ENCODE results near the gene RUVBL2. TPM values are rescaled to one million over a fixed set of nuclear protein-coding genes. Genes with fewer than 3 reads are reported as not detected.
A peak's percentile ranks its signal among the peaks of the same experiment; 100 is the strongest.

RUVBL2 gene
- total RNA-seq (2014; rRNA removed; shearing (Covaris generic)) = 238 and 322 TPM in 2 replicates

GRCh38 chr19:48993175-48994034 is at the start of gene RUVBL2, which contains the start of gene GYS1:
RUVBL2 (plus strand) TSS chr19:48993887; CDS start chr19:48993912, 25 bp downstream.
GYS1 (minus strand) TSS chr19:48993309; CDS start chr19:48993112, 197 bp downstream.
- Histone ChIP-seq H3K4me1 (replicated peaks) (peaks cover 15% of the 10 kb centered on the region), H3K36me3 (peaks cover 32% of the 10 kb centered on the region), H3K9me3 (replicated peaks) (no peaks in the 10 kb centered on the region), H3K27ac (peak within 1 kb of the TSS; percentile 80), H3K27me3 (replicated peaks) (no peaks in the 10 kb centered on the region), H3K4me3 (peak within 1 kb of the TSS; percentile 51)
- peak; percentile 100 for DNase-seq (ENCODE audit: low read depth in 1 of 2, low spot score in 2 of 2)

GRCh38 chr19:48945415-48945814 is 48.3 kb upstream of the RUVBL2 start:
- no peak for DNase-seq (ENCODE audit: low read depth in 1 of 2, low spot score in 2 of 2)

GRCh38 chr19:48945817-48946216 is 47.9 kb upstream of the RUVBL2 start:
- no peak overlapping the region for H3K4me3 ChIP-seq
- no peak overlapping the region for H3K27ac ChIP-seq
- H3K36me3 ChIP-seq = no peaks in the 10 kb centered on the region
- DNase-seq (ENCODE audit: low read depth in 1 of 2, low spot score in 2 of 2) = no peak
- H3K4me1 ChIP-seq (replicated peaks) = peaks cover 4% of the 10 kb centered on the region
- H3K27me3 ChIP-seq (replicated peaks) = no peaks in the 10 kb centered on the region
- H3K9me3 ChIP-seq (replicated peaks) = no peaks in the 10 kb centered on the region

More at GRCh38 chr19:48945415-48945814, 48.3 kb upstream of the RUVBL2 start:
- H3K27ac ChIP-seq = no peak overlapping the region
- no peaks in the 10 kb centered on the region for H3K9me3 ChIP-seq (replicated peaks)
- no peaks in the 10 kb centered on the region; the same call in 1 of the 2 replicates for H3K4me1 ChIP-seq (replicated peaks)
- H3K4me3 ChIP-seq = no peak overlapping the region
- H3K27me3 ChIP-seq (replicated peaks) = no peaks in the 10 kb centered on the region
- H3K36me3 ChIP-seq = no peaks in the 10 kb centered on the region

GRCh38 chr19:48946463-48947257 is 47.0 kb upstream of the RUVBL2 start:
- Histone ChIP-seq H3K4me3 (no peak overlapping the region), H3K4me1 (replicated peaks) (peaks cover 12% of the 10 kb centered on the region), H3K36me3 (no peaks in the 10 kb centered on the region), H3K9me3 (replicated peaks) (no peaks in the 10 kb centered on the region), H3K27me3 (replicated peaks) (no peaks in the 10 kb centered on the region), H3K27ac (no peak overlapping the region)
- no peak for DNase-seq (ENCODE audit: low read depth in 1 of 2, low spot score in 2 of 2)

GRCh38 chr19:48947258-48947542 is 46.5 kb upstream of the RUVBL2 start:
- Histone ChIP-seq H3K27ac (no peak overlapping the region), H3K27me3 (replicated peaks) (no peaks in the 10 kb centered on the region), H3K36me3 (no peaks in the 10 kb centered on the region), H3K4me3 (no peak overlapping the region), H3K4me1 (replicated peaks) (peaks cover 13% of the 10 kb centered on the region), H3K9me3 (replicated peaks) (no peaks in the 10 kb centered on the region)
- no peak for DNase-seq (ENCODE audit: low read depth in 1 of 2, low spot score in 2 of 2)

- no peak overlapping the region for H3K27ac ChIP-seq
- no peaks in the 10 kb centered on the region for H3K9me3 ChIP-seq (replicated peaks)
- H3K36me3 ChIP-seq = peaks cover 5% of the 10 kb centered on the region; the same call in 1 of the 2 replicates
- H3K4me3 ChIP-seq = no peak overlapping the region
- H3K4me1 ChIP-seq (replicated peaks) = peaks cover 15% of the 10 kb centered on the region
- no peaks in the 10 kb centered on the region for H3K27me3 ChIP-seq (replicated peaks)
- no peak for DNase-seq (ENCODE audit: low read depth in 1 of 2, low spot score in 2 of 2)
Observed at GRCh38 chr19:48950159-48950558, 43.5 kb upstream of the RUVBL2 start.

GRCh38 chr19:48950830-48951519 is 42.7 kb upstream of the RUVBL2 start:
- peak in 1 of 2 experiments; percentile 39 for DNase-seq (ENCODE audit: low read depth in 1 of 2, low spot score in 2 of 2)
- Histone ChIP-seq H3K4me3 (no peak overlapping the region), H3K36me3 (peaks cover 13% of the 10 kb centered on the region), H3K4me1 (replicated peaks) (peaks cover 24% of the 10 kb centered on the region), H3K9me3 (replicated peaks) (no peaks in the 10 kb centered on the region), H3K27ac (no peak overlapping the region), H3K27me3 (replicated peaks) (no peaks in the 10 kb centered on the region)

GRCh38 chr19:48953141-48953540 is 40.5 kb upstream of the RUVBL2 start:
- no peak for DNase-seq (ENCODE audit: low read depth in 1 of 2, low spot score in 2 of 2)

GRCh38 chr19:48953990-48954594 is 39.6 kb upstream of the RUVBL2 start:
- DNase-seq (ENCODE audit: low read depth in 1 of 2, low spot score in 2 of 2) = no peak
- H3K4me1 ChIP-seq (replicated peaks) = peaks cover 27% of the 10 kb centered on the region
- H3K27me3 ChIP-seq (replicated peaks) = no peaks in the 10 kb centered on the region
- no peak overlapping the region for H3K27ac ChIP-seq
- H3K9me3 ChIP-seq (replicated peaks) = no peaks in the 10 kb centered on the region
- peak overlapping the region; percentile 79 for H3K4me3 ChIP-seq
- H3K36me3 ChIP-seq = peaks cover 22% of the 10 kb centered on the region

More at GRCh38 chr19:48953141-48953540, 40.5 kb upstream of the RUVBL2 start:
- Histone ChIP-seq H3K4me1 (replicated peaks) (peaks cover 27% of the 10 kb centered on the region), H3K36me3 (peaks cover 22% of the 10 kb centered on the region), H3K27ac (no peak overlapping the region), H3K27me3 (replicated peaks) (no peaks in the 10 kb centered on the region), H3K9me3 (replicated peaks) (no peaks in the 10 kb centered on the region), H3K4me3 (no peak overlapping the region)

- peak within 1 kb of the TSS; percentile 80 for H3K27ac ChIP-seq
- H3K4me1 ChIP-seq (replicated peaks) = peaks cover 27% of the 10 kb centered on the region
- peak; percentile 87 to 97 for DNase-seq (ENCODE audit: low read depth in 1 of 2, low spot score in 2 of 2)
- H3K4me3 ChIP-seq = peak within 1 kb of the TSS; percentile 79
- peaks cover 22% of the 10 kb centered on the region for H3K36me3 ChIP-seq
- no peaks in the 10 kb centered on the region for H3K27me3 ChIP-seq (replicated peaks)
- no peaks in the 10 kb centered on the region for H3K9me3 ChIP-seq (replicated peaks)
Observed at GRCh38 chr19:48954595-48955307, 38.9 kb upstream of the RUVBL2 start, which contains the start of gene BAX. BAX (plus strand) TSS chr19:48954875; CDS start chr19:48954929, 54 bp downstream.

GRCh38 chr19:48955308-48955958 is 38.3 kb upstream of the RUVBL2 start:
- Histone ChIP-seq H3K36me3 (peaks cover 25% of the 10 kb centered on the region), H3K9me3 (replicated peaks) (no peaks in the 10 kb centered on the region), H3K27ac (peak overlapping the region; percentile 80), H3K4me3 (peak overlapping the region; percentile 79), H3K4me1 (replicated peaks) (peaks cover 27% of the 10 kb centered on the region), H3K27me3 (replicated peaks) (no peaks in the 10 kb centered on the region)
- no peak for DNase-seq (ENCODE audit: low read depth in 1 of 2, low spot score in 2 of 2)

- H3K36me3 ChIP-seq = peaks cover 35% of the 10 kb centered on the region
- peaks cover 25% of the 10 kb centered on the region for H3K4me1 ChIP-seq (replicated peaks)
- H3K4me3 ChIP-seq = no peak overlapping the region
- H3K27me3 ChIP-seq (replicated peaks) = no peaks in the 10 kb centered on the region
- no peak for DNase-seq (ENCODE audit: low read depth in 1 of 2, low spot score in 2 of 2)
- H3K27ac ChIP-seq = no peak overlapping the region
- H3K9me3 ChIP-seq (replicated peaks) = no peaks in the 10 kb centered on the region; the same call in 1 of the 2 replicates
Observed at GRCh38 chr19:48958006-48958405, 35.7 kb upstream of the RUVBL2 start.
